K562 (cell line): Measurements from ENCODE around the gene SPATA21. TPM values are rescaled to one million over a fixed set of nuclear protein-coding genes. Genes with fewer than 3 reads are reported as not detected.

ENCODE experiments used
- CBFB ChIP-seq: sonication (generic); formaldehyde crosslinking; IDR thresholded peaks from 2 replicates; pipeline ENCODE4 v1.4.0; 2020; ENCODE audit warnings: mild to moderate bottlenecking, missing genetic modification reagents
- CHD4 ChIP-seq: fragments of 200-600 bp; sonication (generic); IDR thresholded peaks from 3 replicates; pipeline ENCODE4 v1.6.1; 2012; ENCODE audit warnings: low read depth, mild to moderate bottlenecking, mixed read lengths, low read length, inconsistent platforms; ENCODE audit not compliant: insufficient read depth, insufficient replicate concordance, poor library complexity, severe bottlenecking
- NFATC3 ChIP-seq: fragments of 450-650 bp; IDR thresholded peaks from 2 replicates; pipeline ENCODE4 v1.6.1; 2017; ENCODE audit warnings: mild to moderate bottlenecking
- PHB ChIP-seq: fragments of 250-450 bp; sonication (Bioruptor Pico); IDR thresholded peaks from 2 replicates; pipeline ENCODE4 v1.5.0; 2021
- RBM25 ChIP-seq: fragments of 200-400 bp; formaldehyde crosslinking; IDR thresholded peaks from 2 replicates; pipeline ENCODE4 v1.6.1; 2018; ENCODE audit warnings: low read length, low read depth, moderate library complexity; ENCODE audit not compliant: severe bottlenecking
- SNRNP70 ChIP-seq: fragments of 200-400 bp; formaldehyde crosslinking; optimal IDR thresholded peaks from 2 replicates; pipeline ENCODE3; 2017; ENCODE audit warnings: low read depth, low read length
- SREBF1 ChIP-seq: fragments of 150-350 bp; IDR thresholded peaks from 2 replicates; pipeline ENCODE4 v1.6.1; 2014; ENCODE audit warnings: antibody characterized with exemption, low read depth, low read length, borderline replicate concordance
- ZBTB11 ChIP-seq, 3 experiments: fragments of 200-800 bp in 1 of 3; fragments of 250-450 bp in 1 of 3; fragments of 450-650 bp in 1 of 3; sonication (Bioruptor Pico) in 1 of 3; sonication (Bioruptor generic) in 1 of 3; formaldehyde crosslinking in 1 of 3; IDR thresholded peaks; 2 replicates each; pipeline versions ENCODE4 v1.6.1 to v1.8.0; 2016 to 2022; ENCODE audit warnings: mild to moderate bottlenecking in 2 of 3, missing genetic modification characterization in 2 of 3, missing compliant biosample characterization in 1 of 3, moderate library complexity in 1 of 3
- ZBTB40 ChIP-seq, 2 experiments: fragments of 450-650 bp in 1 of 2; sonication (generic) in 1 of 2; formaldehyde crosslinking in 1 of 2; IDR thresholded peaks; 2 replicates each; pipeline versions ENCODE4 v1.7.1 to v1.9.0; 2016 to 2022; ENCODE audit warnings: inconsistent platforms in 1 of 2, mild to moderate bottlenecking in 1 of 2, missing genetic modification reagents in 1 of 2
- ZBTB9 ChIP-seq: fragments of 450-650 bp; formaldehyde crosslinking; IDR thresholded peaks from 2 replicates; pipeline ENCODE4 v1.4.0; 2020; ENCODE audit warnings: mild to moderate bottlenecking, moderate library complexity
- ZKSCAN3 ChIP-seq: fragments of 250-450 bp; sonication (Bioruptor Pico); IDR thresholded peaks from 2 replicates; pipeline ENCODE4 v1.4.0; 2020
- ZNF12 ChIP-seq: sonication (generic); formaldehyde crosslinking; IDR thresholded peaks from 2 replicates; pipeline ENCODE4 v1.4.0; 2020; ENCODE audit warnings: mild to moderate bottlenecking, missing genetic modification reagents
- polyA plus RNA-seq, 8 experiments: library from polyadenylated mRNA; depleted of rRNA in 4 of 8; stranded (reverse) in 5 of 8; unstranded in 3 of 8; fragments of >200 nt; fragmentation: Nextera tagmentation in 2 of 8; fragmentation: Illumina TruSeq in 1 of 8; extraction: Ambion mirVana in 2 of 8; extraction: Trizol in 1 of 8; gene quantifications; 2 replicates each; pipeline versions ENCODE4 v1.2.1 to v1.2.3, GENCODE V29; 2011 to 2014; ENCODE audit warnings: inconsistent platforms in 1 of 8, missing spikeins in 1 of 8
- total RNA-seq, 7 experiments: library from RNA; depleted of rRNA in 6 of 7; stranded (reverse); fragments of >200 nt in 6 of 7; fragmentation: Illumina TruSeq in 2 of 7; extraction: Trizol in 2 of 7; gene quantifications; 2 replicates each; pipeline versions ENCODE4 v1.2.1 to v1.2.3, GENCODE V29; 2011 to 2021; ENCODE audit warnings: low replicate concordance in 1 of 7

SPATA21 gene
- total and polyA plus RNA-seq, 9 of the 15 experiments (the other 6 are each of a cell fraction or from before 2014, with no cell fraction given) = 0.10 to 0.36 (median 0.13) TPM; not detected in 3

- TF ChIP-seq CHD4 = no peak
- no peak for TF ChIP-seq ZNF12
- no peak for TF ChIP-seq SNRNP70
- TF ChIP-seq NFATC3 = no peak
- no peak for TF ChIP-seq RBM25
- TF ChIP-seq ZKSCAN3 = no peak
- TF ChIP-seq ZBTB11 (CRISPR knock-in tag; IDR thresholded peaks at IDR 0.05) = peak in 1 of 3 experiments; percentile 91; a peak in 3 of 6 replicates
- TF ChIP-seq CBFB (CRISPR knock-in tag) = peak; percentile 76; the same call in 1 of the 2 replicates
- no peak; the same call in 1 of the 2 replicates for TF ChIP-seq ZBTB9 (CRISPR knock-in tag)
- TF ChIP-seq ZBTB40 (IDR thresholded peaks at IDR 0.05) = peak; percentile 94
- TF ChIP-seq ZBTB40 (CRISPR knock-in tag; IDR thresholded peaks at IDR 0.05) = no peak
- TF ChIP-seq PHB (CRISPR knock-in tag) = no peak
- TF ChIP-seq SREBF1 = no peak
Observed at GRCh38 chr1:16440470-16441281, 3.5 kb upstream of the SPATA21 start, which contains the start of gene NECAP2 (continued).
